T-helper 22 cell (primary cell): ENCODE measurements around the gene SNAPIN.
"Not testable (repeated sequence)": the region's sequence is repeated elsewhere in the genome, so short reads cannot be mapped to it uniquely, and the experiment has no call there.

Experiments
- DNase-seq: peaks from one replicate; pipeline ENCODE4 v3.0.0-alpha.2; 2020; ENCODE audit warnings: low read depth

Gene SNAPIN

DNA sequence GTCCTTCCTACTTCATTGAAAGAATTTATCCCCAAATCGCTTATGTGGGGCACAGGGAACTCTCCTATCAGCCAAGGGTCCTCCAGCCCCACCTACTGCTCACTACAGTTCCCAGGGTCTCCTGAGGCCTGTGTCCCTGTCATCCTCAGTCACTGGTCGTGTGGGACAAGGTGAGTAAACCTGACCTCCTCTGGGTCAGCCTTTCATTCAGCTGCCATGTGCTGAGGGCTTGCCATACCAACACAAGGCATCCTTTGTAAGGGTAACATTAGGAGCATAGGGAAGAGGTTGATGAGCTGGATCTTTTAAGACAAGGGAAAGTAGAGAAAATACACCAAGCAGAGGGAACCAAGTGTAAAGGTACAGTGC, 11.2 kb upstream of the SNAPIN start:
- no peak for DNase-seq

DNA sequence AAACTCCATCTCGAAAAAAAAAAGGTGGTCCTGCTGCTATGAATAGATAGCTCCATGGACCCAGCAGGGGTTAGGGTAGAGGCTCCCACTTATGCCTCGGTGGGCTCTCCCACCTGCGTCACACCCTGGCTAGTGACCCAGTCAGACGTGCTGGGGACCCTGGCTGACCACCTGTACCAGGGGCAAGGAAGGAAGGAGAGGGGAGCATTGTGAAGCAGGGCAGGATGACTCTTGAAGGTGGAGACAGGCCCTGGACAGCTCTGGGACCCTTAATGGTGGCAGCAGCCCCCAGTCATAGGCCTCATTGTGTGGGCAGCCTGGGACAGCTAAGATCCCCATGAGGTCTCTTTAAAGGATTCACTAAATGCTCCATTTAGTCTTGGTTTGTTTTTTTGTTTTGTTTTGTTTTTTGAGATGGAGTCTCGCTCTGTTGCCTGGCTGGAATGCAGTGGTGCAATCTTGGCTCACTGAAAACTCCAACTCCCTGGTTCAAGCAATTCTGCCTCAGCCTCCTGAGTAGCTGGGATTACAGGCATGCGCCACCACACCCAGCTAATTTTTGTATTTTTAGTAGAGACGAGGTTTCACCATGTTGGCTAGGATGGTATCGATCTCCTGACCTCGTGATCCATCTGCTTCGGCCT, 10.4 kb upstream of the SNAPIN start:
- no peak for DNase-seq

DNA sequence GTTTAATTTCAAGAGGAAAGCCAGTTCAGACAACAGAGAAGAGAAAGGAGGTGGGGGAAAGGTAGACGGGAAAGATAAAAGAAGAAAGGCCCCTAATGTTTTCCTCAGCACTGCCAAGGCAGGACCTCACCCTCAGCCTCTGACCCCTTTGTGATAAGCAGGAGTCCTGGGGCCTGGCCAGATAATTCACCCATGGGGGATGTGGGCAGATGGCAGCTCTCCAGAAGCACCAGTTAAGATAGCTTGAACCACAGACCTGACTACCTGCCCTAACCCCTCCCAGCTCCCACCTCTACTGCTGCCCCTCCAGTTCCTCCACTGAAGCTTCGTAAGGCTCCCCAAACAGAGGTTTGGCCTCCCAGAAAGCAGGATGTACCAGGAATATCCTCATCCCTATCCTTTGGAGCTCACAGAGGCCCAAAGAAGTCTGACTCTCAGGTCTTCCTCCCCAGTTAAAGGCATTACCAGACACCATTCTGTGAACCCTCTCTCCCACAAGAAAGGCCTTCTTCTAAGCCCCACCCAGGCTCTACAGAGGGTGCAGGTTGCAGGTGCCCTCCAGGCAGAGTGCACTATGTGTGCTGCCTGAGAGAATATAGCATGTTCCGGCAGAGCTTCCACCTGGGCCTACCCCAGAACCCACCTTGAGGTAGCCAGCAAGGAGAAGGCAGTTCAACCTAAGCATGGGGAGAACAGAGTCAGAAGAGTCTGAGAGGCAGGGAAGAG, 9.2 kb upstream of the SNAPIN start:
- no peak for DNase-seq

DNA sequence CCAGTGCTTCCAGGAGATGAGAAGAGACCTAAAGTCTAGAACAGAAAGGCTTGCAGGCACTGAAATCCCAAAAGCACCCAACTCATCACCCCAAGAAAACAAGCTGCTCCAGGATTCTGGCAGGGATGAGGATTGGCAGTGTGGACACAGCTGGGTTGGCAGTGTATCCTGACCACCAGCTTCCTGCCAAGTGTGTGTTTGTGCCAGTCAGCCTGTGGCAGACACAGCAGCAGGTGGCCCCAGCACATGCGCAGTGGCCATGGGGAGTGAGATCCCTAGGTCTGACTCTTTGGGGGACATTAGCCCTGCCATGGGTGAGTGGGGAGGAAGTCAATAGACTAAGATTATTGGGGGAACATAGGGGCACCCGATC, 8.7 kb upstream of the SNAPIN start:
- DNase-seq, result no peak

DNA sequence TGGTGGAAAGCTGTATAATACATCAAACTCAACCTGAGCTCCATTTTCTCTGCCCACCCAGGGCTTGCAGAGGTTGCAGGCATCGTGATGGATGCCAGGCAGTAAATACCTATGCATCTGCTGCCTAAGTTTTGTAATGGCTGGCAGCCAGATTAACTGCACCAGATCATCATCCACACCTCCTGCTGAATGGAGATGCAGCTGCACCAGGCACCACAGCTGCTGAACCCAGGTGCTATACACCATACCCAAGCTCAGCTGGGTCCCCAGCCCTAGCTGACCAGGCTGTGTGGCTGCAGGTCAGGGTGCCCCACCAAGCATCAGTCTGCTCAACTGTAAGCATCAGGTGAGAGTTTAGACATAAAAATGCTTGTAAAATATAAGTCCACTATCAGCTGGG, 6.7 kb upstream of the SNAPIN start:
- no peak for DNase-seq

DNA sequence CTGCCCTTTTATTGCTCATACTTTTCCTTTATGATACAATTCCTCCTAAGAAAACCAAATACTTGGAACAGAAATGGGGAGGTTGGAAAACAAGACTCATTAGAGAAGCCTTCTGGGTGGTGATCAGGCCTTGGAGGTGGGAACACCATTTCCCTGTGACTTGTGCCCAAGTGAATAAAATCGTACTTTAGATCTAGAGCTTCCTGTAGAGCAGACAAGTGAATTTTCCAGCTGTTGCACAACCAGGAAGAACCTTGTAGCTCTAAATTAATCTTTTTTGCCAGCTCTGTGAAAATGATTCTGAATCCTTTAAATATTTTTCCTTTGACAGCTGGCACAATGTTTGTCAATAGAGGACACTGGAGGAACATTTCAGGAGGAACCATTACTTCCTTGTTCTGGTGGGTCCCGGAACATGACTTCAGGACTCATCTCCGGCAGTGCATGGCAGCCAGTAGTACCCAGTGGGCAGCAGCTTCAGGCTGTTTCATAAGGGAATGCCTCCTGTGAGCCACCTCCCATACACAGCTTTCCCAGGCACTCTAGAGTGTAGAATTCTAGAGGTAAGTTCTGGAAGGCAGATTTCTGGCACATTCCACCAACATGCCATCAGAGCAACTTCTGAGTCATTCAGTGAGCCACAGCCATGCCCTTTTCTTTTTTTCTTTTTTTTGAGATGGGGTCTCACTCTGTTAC, 5.5 kb upstream of the SNAPIN start:
- DNase-seq, result no peak

DNA sequence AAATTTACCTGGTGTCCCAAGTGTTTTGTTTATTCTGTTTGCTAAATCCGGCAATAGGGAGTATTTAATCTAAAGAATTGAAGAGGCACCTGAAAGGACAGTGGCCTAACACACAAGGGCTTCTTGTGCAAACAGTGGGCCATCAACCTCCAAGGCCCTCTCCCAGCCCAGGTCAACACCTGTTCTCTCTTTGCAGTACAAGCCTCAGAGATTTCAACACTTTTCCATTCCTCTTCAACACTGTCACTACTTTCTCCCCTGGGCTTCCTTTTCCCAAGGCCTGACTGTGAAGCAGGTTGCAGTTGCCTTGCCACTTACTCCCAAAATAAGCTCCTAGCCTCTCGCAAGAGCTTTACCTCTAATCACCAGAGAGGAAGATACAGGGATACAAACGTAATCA, 3.2 kb upstream of the SNAPIN start:
- DNase-seq, result no peak

DNA sequence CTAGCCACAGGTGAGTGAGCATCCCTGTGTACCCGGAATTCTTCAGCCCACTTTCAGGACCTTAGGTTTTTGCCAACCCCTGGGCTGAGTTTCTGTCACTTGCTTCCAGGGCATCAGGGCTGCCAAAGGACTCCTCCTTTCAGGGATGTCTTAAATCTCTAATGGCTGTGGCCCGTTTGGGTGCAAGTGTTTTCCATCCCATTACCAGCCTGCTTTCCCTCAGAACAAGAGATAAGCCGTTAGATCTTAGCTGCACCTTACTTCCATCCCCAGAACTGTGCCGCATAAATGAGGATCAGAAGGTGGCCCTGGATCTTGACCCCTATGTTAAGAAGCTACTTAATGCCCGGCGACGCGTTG, 652 bp downstream of the SNAPIN start:
- DNase-seq, result no peak

DNA sequence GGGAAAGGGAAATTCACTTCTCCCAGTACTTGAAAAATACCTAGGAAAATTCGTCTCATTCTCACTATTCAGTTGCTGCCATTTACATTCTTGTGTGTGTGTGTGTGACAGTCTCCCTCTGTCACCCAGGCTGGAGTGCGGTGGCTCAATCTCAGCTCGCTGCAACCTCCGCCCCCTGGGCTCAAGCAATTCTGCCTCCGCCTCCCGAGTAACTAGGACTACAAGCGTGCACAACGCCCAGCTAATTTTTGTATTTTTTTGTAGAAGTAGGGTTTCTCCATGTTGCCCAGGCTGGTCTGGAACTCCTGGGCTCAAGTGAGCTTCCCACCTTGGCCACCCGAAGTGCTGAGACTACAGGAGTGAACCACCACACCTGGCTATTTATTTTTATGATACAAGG, 1.2 kb downstream of the SNAPIN start:
- DNase-seq, result no peak

DNA sequence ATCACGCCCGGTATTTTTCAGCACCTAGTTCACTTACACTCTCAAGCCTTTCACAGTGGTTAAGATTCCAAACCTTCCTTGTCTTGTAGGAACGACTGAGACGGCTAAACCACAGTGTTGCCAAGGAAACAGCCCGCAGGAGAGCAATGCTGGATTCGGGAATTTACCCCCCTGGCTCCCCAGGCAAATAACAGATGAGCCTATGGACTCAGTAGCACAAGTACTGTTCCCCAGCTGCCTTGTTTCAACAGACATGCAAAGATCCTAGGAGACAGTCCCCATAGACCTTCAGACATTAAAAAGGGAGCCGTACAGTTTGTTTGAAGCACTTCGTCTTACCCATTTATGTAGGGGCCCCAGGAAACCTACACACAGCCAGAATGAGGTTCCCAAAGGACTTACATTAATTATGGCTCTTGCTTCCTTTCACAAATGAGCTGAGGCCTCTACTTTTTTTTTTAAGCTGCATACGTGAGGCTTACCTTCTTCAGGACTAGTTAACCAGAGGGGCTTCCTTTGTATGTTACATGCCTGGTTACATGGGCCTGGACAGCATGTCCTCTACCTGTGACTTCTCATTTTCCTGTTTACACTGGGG, 2.7 kb downstream of the SNAPIN start:
- no peak for DNase-seq

DNA sequence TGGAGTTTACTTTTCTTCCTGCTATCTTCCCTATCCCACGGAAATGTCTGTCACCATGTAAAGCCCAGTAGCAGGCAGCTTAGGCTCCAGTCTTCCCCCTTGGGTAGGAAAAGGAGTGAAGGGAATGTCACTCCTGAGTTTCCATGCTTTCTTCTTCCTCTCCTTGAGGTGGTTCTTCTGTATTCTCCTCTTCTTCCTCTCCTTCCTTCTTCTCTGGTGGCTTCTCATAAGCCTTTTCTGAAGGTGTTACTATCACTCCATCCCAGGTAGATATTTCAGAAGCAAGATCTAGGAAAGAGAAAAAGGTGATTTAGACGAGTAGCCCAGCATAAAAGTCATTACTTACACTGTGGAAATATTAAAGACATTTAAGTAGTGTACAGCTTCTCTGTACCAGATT, 3.8 kb downstream of the SNAPIN start:
- DNase-seq, result no peak

DNA sequence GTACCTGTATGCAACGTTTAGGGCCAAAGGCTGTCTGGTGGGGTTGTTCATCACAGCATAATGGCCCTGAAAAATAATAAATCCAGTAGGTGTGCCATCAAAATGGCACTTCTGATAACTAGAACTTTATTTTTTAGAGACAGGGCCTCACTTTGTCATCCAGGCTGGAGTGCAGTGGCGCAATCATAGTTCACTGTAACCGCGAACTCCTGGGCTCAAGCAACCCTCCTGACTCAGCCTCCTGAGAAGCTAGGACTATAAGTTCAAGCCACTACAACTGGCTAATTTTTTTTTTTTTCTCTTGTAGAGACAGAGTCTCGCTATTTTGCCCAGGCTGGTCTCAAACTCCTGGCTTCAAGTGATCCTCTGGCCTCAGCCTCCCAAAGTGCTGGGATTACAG, 4.7 kb downstream of the SNAPIN start:
- DNase-seq, result no peak

DNA sequence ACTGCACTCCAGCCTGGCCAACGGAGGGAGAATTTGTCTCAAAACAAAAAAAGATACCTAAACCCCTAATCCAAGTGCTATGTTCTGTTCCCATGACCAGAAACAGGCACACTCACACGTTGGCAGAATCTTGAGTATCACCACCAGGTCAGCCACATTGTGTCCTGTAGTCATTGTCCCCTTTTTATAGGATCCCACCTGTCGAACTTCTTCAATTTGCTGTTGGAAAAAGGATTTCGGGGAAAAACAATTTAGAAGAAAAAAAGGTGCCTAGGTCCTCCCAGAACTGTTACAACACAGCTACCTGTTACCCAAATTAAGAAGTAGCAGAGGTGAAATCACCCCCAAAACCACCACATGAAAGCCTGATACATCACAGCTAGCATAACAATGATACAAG, 8.9 kb downstream of the SNAPIN start:
- no peak for DNase-seq

DNA sequence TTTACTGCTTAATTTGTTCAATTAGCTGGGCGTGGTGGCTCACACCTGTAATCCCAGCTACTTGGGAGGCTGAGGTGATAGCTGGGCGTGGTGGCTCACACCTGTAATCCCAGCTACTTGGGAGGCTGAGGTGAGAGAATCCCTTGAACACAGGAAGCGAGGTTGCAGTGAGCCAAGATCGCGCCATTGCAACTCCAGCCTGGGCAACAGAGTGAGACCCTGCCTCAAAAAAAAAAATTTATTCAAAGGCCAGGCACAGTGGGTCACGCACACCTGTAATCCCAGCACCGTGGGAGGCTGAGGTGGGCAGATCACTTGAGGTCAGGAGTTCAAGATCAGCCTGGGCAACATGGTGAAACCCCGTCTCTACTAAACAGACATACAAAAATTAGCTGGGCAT, 10.2 kb downstream of the SNAPIN start:
- DNase-seq, result not testable (repeated sequence)

DNA sequence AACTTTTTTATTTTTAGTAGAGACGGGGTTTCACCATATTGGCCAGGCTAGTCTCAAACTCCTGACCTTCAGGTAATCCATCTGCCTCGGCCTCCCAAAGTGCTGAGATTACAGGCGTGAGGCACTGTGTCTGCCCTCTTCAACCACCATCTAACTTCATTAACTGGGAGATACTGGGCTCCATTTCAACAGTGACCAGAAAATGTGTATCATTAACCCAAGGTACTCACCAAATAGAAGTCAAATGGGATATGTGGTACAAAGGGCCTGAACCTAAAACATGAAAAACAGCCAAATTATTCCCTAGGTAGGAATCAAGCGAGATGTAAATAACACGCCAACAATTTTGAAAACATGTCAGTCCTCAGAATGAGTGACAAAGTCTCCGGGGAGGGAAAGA, 11.1 kb downstream of the SNAPIN start:
- DNase-seq, result no peak

DNA sequence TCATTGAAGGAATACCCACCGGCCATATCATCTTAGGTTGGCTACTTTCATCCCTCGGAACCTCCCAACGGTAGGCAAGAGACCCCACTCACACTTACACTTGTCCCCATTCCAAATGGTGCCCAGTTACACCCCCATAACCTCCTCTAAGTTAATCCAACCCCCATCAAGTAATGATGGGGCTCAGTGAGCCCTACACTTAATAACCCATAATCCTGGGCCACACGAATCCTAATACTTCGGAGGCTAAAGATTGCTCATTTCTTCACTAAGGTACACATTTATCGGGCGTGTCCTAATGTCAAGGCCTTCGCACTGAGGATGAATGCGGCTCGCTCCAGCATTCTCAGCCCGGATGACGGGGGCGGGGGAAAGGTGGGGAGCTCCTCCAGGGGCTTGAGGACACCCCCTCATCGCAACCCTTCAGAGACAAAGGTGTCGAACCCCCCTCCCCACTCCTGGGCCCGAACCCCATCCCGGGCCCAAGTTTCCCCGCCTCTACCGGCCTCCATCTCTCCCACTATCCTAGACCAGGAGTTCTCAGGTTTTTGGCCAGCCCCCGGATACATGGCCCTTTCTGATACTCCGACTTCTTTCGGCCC, 11.9 kb downstream of the SNAPIN start:
- DNase-seq, result no peak

DNA sequence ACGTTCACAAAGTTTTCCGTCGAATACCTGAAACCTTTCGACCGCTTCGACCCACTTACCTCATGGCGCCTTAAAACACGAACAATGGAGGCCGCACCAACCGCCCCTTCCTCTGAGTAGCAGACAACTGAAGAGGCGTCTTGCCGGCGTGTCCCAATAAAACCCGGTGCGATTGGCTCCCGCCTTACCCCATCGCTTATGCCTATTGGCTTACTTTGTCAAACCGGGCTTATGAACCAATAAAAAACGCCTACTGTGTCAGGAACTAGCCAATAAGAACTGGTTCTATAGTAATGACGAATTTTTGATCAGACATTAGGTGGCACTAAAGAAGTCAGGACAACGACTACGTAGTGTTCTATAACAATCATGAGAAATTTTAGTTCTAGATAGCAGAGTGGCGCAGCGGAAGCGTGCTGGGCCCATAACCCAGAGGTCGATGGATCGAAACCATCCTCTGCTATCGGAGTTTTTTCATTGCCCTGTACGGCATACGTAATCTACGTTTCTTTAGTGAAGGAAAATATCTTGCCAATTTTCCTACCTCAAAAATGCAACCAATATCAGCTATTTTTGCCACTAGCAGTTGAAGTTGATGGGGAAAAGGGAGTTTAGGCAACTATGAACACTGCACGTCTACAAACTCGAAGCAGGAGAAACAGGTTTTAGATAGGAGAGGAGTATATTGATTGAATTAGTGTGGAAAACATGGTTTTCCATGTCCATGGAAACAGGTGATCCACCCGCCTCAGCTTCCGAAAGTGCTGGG, 12.5 kb downstream of the SNAPIN start, which contains the start of gene ILF2:
Gene ILF2, minus strand, starts transcription at position 135 of the 769 bp plus-strand sequence. Its CDS starts 71 bp downstream, at position 64.
- peak; percentile 96 for DNase-seq

DNA sequence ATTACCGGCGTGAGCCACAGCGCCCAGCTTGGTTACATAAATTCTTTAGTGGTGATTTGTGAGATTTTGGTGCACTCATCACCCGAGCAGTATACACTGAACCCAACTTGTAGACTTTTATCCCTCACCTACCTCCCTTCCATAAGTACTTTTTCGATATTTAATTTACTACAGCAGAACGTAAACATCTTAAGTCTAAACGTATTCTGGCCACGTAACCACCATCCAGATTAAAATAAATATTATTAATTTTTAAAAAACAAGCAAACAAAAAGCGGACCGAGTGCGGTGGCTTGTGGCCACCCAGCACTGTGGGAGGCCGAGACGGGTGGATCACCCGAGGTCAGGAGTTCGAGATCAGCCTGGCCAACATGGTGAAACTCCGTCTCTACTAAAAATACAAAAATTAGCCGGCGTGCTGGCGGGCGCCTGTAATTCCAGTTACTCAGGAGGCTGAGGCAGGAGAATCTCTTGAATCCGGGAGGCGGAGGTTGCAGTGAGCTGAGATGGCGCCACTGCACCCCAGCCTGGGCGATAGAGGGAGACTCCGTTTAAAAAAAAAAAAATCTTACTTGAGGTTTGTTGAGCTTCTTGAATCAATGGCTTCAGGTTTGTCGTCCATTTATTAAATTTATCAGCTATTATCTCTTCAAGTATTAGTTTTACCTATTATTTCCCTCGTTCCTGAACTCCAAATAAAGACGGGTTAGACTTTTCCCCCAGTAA, 13.3 kb downstream of the SNAPIN start:
- DNase-seq, result peak; percentile 13

DNA sequence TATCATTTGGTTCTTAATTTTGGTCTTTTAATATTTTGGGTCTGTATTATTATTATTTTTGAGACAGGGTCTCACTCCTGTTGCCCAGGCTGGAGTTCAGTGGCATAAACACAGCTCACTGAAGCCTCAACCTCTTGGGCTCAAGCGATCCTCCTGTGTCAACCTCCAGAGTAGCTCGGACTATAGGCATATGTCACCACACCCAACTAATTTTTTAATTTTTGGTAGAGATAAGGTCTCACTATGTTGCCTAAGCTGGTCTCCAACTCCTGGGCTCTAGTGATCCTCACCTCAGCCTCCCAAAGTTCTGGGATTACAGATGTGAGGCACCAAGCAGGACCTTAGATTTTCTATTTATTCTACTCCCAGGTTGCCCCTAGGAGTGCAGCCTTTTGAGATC, 15.0 kb downstream of the SNAPIN start:
- DNase-seq, result no peak

DNA sequence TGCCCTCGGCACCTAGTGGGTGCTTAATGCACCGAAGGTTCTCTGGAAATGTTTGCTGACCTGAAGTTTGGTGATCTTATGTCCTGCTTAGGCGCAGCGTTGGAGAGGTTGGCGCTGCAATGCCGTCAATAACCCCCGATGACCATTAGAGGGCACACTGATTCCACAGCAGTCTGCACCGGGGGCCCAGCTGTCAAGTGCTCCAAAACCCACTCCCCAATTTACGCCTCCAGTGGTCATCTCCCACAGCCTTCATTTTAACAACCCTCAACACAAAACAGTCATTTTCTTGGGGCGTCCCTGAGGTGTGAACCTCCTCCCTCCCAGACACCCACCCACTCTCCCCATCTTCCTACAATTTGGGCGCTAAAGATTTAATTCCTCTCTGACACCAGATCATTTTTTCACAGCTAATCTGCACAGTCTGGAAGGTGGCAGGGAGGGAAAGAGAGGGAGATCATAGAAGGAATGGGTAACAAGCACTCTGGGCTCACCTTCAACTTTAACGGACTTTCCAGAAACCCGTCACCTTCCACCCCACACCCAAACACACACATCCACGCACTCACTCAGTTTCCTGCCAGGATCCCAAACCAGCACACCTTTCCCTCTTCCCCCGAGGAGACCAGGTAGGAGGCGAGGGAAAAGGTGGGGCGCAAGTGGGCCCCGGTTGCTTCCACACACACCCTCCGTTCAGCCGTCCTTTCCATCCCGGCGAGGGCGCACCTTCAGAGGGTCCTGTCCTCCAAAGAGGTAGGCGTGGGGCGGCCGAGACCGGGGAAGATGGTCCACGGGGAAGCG, 19.4 kb downstream of the SNAPIN start:
- DNase-seq, result no peak
